Measurements from ENCODE around the gene CRHR2.

Gene CRHR2

DNA sequence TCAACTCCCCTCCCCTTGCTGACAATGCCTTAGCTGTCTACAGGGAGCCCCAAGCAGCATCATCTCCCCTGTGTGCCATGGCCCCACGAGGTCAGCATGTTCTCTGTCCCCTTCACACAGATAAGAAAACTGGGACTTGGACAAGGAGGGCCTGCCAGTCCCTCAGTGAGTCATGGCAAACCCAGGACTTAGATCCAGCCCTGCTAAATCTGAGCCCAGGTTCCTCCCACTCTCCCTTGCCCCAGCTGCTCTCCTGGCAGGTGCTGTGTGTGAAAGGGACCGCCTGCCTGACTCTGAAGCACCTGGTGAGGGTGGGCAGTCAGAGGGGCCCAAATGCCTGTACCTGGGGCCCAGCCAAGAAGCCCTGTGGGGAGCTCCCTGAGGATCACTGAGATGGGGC lies 7.4 kb downstream of the CRHR2 start:
- DNase-seq = no peak

- no peak for DNase-seq
These were observed 7.8 kb downstream of the CRHR2 start for GRCh38 chr7:30674420-30674819.

- DNase-seq = peak; percentile 54
These were observed 10.3 kb downstream of the CRHR2 start for GRCh38 chr7:30671793-30672465.

- no peak for DNase-seq
These were observed 14.2 kb downstream of the CRHR2 start for GRCh38 chr7:30668102-30668501.

- no peak for DNase-seq
These were observed 15.1 kb downstream of the CRHR2 start for GRCh38 chr7:30667172-30667571.

DNA sequence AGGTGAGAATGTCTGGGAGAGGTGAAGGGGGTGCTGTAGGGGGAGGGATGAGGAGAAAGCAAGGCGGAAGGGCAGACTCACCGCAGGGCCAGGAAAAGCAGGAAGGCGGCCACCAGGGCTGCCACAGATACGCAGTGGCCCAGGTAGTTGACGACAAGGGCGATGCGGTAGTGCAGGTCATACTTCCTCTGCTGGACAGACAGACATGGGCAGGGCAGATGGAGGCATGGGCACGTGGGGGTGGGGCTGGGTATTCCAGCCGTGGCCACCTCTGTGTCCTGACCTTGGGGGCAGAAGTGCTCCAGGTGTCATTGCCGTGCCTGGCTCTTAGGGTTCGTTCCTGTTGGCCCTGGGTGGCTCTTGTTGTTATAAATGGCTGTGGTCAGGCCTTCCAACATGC lies 16.8 kb downstream of the CRHR2 start:
- DNase-seq = no peak

DNA sequence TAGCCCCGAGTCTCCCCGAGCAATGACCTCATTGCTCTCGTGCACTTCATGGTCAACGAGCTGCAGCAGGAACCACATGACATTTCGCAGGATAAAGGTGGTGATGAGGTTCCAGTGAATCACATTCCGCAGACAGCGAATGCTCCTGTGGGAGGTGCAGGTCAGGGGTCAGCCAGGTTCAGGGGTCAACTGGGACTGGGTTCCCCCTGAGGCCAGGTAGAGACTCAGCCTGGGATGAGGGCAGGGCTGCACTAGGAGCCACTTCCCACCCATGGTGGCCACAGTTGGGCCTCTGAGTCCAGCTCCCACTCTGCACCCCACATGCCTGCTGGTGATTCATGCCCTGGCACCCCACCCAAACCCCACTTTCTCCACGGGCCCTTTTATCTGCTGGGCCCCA lies 17.2 kb downstream of the CRHR2 start:
- DNase-seq = no peak

GRCh38 chr7:30664184-30664885 lies 17.9 kb downstream of the CRHR2 start:
- no peak for DNase-seq

GRCh38 chr7:30663414-30663813 lies 18.8 kb downstream of the CRHR2 start:
- no peak for DNase-seq

GRCh38 chr7:30662431-30662939 lies 19.8 kb downstream of the CRHR2 start:
- no peak for DNase-seq

- no peak for DNase-seq
These were observed 20.3 kb downstream of the CRHR2 start for GRCh38 chr7:30661926-30662325.

DNA sequence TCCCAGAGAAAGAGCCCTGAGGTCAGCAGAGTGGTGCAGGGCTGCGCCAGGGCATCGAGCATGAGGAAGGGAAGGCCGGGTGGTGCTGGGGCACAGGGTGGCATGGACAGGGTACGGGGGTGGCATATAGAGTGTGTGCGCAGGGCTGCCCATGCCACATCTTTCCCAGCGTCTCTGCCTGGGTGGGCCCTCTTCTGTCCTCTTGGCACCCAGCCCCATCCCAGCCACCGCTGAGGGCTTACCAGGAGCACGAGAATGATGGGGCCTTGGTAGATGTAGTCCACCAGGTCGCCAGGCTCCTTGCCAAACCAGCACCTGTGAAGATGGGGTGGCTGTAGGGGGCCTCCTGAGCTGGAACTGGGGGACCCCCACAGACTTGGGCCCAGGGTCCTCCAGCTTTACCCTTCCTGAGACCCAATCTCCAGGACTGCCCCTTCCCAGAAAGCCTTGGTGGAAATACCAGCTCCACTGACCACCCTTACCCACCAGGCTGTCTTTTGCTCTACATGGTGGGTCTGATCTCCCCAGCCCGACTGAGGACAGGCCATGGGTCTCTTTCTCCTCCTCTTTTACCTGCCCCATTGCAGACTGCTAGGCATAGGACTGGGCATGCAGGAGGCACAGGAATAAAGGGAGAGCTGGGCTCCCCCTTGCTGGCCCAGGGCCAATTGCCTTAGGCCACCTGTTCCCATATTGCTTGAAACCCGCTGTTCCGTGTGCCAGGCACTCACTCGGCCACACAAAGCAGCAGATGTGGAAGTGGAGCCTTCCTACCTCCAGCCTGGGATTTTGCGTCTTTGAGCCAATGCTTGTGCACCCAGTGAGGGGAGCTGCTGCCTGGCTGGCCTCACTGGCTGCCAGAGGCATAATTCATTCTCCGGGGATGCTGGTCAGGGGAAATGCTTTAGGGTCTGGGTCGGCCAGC lies 21.7 kb downstream of the CRHR2 start:
- DNase-seq = no peak

GRCh38 chr7:30659312-30659711 lies 22.9 kb downstream of the CRHR2 start:
- peak; percentile 6 for DNase-seq

DNA sequence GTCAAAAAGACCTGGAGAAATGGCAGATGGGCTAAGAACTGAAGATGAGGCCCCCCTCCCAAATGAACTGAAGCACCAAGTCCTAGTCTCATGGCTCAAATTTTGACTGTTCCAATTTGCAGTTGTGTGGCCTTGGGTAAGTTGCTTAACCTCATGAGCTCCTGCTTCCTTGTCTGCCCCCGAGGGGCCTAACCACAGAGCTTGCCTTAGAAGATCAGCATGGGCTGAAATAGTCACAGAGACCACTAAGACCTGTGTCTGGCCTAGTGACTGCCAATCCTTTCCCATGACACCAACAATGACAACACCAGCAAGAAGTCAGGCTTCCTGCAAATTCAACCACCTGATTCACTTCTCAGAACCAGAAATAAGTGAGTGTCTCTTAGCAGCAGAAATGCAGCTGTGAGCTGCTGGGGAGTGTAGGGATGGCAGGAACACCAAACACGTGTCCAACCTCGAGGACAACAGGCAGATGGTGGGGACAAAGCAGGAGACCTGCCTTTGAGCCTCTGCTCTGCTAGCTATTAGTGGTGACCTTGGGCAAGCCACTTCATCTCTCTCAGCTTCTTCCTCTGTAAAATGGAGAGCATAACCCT lies 23.7 kb downstream of the CRHR2 start:
- DNase-seq = peak; percentile 98

- no peak for DNase-seq
These were observed 25.1 kb downstream of the CRHR2 start for GRCh38 chr7:30657131-30657530.

DNA sequence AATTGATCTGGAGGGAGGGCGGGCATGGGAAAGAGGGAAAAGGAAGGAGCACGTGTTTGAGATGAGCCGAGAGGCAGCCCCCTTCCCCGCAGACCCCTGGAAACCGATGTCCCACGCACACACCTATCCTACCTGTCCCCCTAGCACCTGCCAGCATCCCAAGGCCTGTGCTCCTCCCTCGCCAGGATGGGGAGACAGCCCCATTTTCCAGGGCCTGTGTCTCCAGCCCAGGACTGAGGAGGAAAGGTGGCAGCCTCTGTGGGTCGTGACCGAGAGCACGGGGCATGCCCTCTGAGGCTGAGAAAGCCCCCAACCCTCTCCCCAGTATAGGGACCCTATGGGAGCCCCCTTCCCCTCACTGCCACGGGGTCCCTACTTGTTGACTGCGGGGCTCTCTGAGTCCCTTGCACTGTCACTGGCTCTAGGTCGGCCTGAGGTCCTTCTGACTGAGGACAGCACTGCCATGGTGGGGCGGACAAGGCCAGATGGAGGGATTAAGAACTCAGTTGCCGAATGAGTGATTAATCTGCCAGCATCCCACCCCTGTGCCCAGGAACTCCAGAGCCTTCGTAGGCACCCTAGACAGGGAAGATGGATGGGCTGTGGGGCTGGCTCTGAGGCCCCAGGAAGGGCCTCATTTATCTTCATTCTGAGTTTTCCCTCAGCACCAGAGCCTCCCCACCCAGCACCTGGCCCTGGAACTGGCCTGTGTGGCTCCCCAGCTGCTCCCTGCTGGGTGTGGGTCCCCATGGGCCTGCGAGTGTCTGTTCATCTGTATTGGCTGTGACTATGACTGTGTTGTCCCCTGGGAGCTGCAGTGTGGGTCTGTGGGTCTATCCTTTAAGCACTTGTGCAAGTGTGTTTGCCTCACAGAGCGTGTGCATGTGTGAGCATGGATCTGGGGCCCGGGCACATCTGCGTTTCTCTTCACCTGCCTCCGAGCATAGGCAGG lies 26.0 kb downstream of the CRHR2 start:
- DNase-seq = no peak

DNA sequence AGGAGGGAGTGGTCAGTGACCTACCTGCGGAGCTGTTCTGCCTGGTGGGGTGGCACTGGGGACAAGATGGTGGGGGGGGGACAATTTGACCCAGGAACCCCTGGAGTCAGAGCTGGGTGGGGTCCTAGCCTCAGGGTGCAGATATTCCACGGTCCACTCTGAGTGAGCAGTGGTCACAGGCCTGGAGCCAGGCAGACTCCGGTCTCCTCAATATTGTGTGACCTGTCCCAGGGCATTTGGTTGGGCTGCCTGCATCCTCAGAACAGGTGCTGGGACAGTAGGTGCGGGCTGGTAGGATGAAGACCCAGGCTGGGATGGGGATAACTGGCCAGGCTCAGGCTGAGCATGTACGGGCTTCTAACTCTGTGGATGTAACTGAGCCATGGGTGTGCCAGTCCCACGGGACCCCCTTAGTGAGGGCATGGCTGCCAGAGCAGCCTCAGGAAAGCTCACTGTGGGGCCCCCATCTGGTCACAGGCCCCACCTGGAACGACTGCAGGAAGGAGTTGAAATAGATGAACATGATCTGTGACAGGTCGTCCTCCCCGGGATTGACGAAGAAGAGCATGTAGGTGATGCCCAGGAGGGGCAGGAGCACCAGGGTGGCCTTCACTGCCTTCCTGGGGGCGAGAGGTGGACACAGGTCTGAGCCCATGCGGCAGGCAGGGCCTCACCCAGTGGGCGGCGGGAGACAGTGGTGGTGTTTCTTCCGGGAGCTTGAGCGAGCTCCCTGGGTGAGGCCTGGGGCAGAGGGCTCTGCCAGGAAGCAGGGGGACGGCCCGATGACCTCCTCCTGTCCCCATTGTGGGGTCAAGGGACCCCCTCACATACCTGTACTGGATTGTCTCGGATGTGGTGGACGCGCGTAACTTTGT lies 26.9 kb downstream of the CRHR2 start:
- DNase-seq = no peak

- no peak for DNase-seq
These were observed 27.8 kb downstream of the CRHR2 start for GRCh38 chr7:30654296-30655090.

- DNase-seq = no peak
These were observed 29.3 kb downstream of the CRHR2 start for GRCh38 chr7:30652698-30653641.
